HepG2 (cell line): Measurements from ENCODE around the gene DGKD. TPM values are rescaled to one million over a fixed set of nuclear protein-coding genes. Genes with fewer than 3 reads are reported as not detected.

Experiments
- ISX ChIP-seq: sonication (generic); formaldehyde crosslinking; conservative IDR thresholded peaks from 2 replicates; pipeline ENCODE4 v1.5.0; 2020; ENCODE audit warnings: missing genetic modification reagents
- JUND ChIP-seq: sonication (generic); formaldehyde crosslinking; IDR thresholded peaks from 2 replicates; pipeline ENCODE4 v1.8.0; 2022; ENCODE audit warnings: mild to moderate bottlenecking, missing genetic modification reagents
- SOX6 ChIP-seq, 2 experiments: fragments of 450-650 bp in 1 of 2; sonication (generic) in 1 of 2; formaldehyde crosslinking in 1 of 2; IDR thresholded peaks; 2 replicates each; pipeline versions ENCODE4 v1.4.0 to v1.6.1; 2017 to 2020; ENCODE audit warnings: antibody characterized with exemption in 1 of 2, mild to moderate bottlenecking in 1 of 2, missing genetic modification reagents in 1 of 2
- SSRP1 ChIP-seq: IDR thresholded peaks from 2 replicates; pipeline ENCODE4 v1.6.1; 2016; ENCODE audit warnings: control low read depth
- YEATS2 ChIP-seq: sonication (generic); formaldehyde crosslinking; IDR thresholded peaks from 2 replicates; pipeline ENCODE4 v1.4.0; 2020; ENCODE audit warnings: missing genetic modification reagents, borderline replicate concordance
- ZMYM4 ChIP-seq: sonication (generic); formaldehyde crosslinking; IDR thresholded peaks from 2 replicates; pipeline ENCODE4 v1.8.1; 2023; ENCODE audit warnings: mild to moderate bottlenecking, missing genetic modification reagents
- ZNF501 ChIP-seq: sonication (generic); formaldehyde crosslinking; IDR thresholded peaks from 2 replicates; pipeline ENCODE4 v1.5.1; 2020; ENCODE audit warnings: mild to moderate bottlenecking, moderate library complexity, missing genetic modification reagents
- ZNF615 ChIP-seq: sonication (generic); formaldehyde crosslinking; IDR thresholded peaks from 2 replicates; pipeline ENCODE4 v1.5.0; 2020; ENCODE audit warnings: mild to moderate bottlenecking, missing genetic modification reagents, borderline replicate concordance
- ZNF720 ChIP-seq: sonication (generic); formaldehyde crosslinking; IDR thresholded peaks from 2 replicates; pipeline ENCODE4 v1.4.0; 2020; ENCODE audit warnings: missing genetic modification reagents
- polyA plus RNA-seq, 8 experiments: library from polyadenylated mRNA; depleted of rRNA in 3 of 8; stranded (reverse) in 7 of 8; unstranded in 1 of 8; fragments of >200 nt; fragmentation: Illumina TruSeq in 4 of 8; extraction: Trizol in 4 of 8; gene quantifications; 2 replicates each; pipeline versions ENCODE4 v1.2.1 to v1.2.3, GENCODE V29; 2011 to 2016; ENCODE audit warnings: low read depth in 4 of 8, missing spikeins in 1 of 8, mixed read lengths in 1 of 8; ENCODE audit not compliant: insufficient read depth in 1 of 8
- total RNA-seq, 5 experiments: library from RNA; depleted of rRNA; stranded (reverse); fragments of >200 nt; fragmentation: Illumina TruSeq; extraction: Trizol; gene quantifications; 2 replicates each; pipeline ENCODE4 v1.2.3, GENCODE V29; 2016; ENCODE audit warnings: low read depth in 1 of 5
- TF ChIP-seq, protein P1 (sequence below): sonication (generic); formaldehyde crosslinking; IDR thresholded peaks from 2 replicates; pipeline ENCODE4 v1.5.0; 2020; ENCODE audit warnings: mild to moderate bottlenecking, missing genetic modification reagents, borderline replicate concordance
- TF ChIP-seq, protein P2 (sequence below), 2 experiments: sonication (generic) in 1 of 2; formaldehyde crosslinking in 1 of 2; IDR thresholded peaks; 2 replicates each; pipeline versions ENCODE4 v1.5.1 to v1.6.1; 2011 to 2020; ENCODE audit warnings: borderline replicate concordance in 1 of 2, low read depth in 1 of 2, low read length in 1 of 2, mild to moderate bottlenecking in 1 of 2, missing genetic modification reagents in 1 of 2, moderate library complexity in 1 of 2
- TF ChIP-seq, protein P3 (sequence below): sonication (generic); formaldehyde crosslinking; IDR thresholded peaks from 2 replicates; pipeline ENCODE4 v1.5.0; 2020; ENCODE audit warnings: mild to moderate bottlenecking, missing genetic modification reagents
- TF ChIP-seq, protein P4 (sequence below): IDR thresholded peaks from 2 replicates; pipeline ENCODE4 v1.6.1; 2016; ENCODE audit warnings: low read depth, missing genetic modification reagents, missing compliant biosample characterization

DGKD gene
- total and polyA plus RNA-seq, 2 of the 13 experiments (the other 11 are each of a cell fraction or from before 2014, with no cell fraction given) = 24.5 to 33.2 TPM

DNA sequence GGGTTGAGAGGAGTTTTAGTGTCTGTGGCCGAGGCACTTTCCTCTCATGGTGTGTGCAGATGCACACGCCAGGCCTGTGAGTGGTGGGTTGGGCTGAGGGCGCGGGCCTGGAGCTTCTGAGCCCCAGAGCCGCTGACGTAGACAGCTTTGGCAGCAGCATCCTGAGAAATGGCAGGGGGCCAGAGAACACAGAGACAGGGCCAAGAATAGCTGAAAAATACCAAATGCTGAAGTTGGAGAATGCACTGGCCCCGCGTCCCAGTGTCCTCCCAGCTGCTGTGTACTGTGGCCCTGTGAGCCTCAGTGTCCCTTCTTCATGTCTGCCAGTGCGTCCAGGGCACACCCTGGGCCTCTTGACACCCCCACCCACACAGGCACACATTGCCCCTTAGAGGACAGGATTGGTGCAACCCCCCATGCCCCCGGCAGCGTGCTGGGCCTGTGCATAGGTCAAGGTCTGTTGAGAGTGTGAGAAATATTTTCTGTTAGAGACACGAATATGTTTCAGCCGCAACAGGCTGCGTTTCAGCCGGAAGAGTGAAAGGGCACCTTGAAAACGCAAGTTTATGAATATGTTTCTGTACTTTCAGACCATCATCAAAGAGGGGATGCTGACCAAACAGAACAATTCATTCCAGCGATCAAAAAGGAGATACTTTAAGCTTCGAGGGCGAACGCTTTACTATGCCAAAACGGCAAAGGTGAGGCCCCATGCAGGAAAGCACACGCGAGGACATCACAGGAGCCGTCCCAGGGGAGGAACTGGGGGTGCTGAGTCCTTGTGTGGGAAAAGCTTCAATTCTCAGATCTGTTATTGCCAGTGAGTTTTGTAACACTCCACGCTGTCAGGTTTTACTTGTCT lies 33.6 kb downstream of the DGKD start (continued):
- TF ChIP-seq, protein P1, sequence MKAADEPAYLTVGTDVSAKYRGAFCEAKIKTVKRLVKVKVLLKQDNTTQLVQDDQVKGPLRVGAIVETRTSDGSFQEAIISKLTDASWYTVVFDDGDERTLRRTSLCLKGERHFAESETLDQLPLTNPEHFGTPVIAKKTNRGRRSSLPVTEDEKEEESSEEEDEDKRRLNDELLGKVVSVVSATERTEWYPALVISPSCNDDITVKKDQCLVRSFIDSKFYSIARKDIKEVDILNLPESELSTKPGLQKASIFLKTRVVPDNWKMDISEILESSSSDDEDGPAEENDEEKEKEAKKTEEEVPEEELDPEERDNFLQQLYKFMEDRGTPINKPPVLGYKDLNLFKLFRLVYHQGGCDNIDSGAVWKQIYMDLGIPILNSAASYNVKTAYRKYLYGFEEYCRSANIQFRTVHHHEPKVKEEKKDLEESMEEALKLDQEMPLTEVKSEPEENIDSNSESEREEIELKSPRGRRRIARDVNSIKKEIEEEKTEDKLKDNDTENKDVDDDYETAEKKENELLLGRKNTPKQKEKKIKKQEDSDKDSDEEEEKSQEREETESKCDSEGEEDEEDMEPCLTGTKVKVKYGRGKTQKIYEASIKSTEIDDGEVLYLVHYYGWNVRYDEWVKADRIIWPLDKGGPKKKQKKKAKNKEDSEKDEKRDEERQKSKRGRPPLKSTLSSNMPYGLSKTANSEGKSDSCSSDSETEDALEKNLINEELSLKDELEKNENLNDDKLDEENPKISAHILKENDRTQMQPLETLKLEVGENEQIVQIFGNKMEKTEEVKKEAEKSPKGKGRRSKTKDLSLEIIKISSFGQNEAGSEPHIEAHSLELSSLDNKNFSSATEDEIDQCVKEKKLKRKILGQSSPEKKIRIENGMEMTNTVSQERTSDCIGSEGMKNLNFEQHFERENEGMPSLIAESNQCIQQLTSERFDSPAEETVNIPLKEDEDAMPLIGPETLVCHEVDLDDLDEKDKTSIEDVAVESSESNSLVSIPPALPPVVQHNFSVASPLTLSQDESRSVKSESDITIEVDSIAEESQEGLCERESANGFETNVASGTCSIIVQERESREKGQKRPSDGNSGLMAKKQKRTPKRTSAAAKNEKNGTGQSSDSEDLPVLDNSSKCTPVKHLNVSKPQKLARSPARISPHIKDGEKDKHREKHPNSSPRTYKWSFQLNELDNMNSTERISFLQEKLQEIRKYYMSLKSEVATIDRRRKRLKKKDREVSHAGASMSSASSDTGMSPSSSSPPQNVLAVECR (CRISPR knock-in tag) = peak; percentile 78; the same call in 1 of the 2 replicates
- peak; percentile 73 for TF ChIP-seq JUND (CRISPR knock-in tag)
- TF ChIP-seq, protein P2, sequence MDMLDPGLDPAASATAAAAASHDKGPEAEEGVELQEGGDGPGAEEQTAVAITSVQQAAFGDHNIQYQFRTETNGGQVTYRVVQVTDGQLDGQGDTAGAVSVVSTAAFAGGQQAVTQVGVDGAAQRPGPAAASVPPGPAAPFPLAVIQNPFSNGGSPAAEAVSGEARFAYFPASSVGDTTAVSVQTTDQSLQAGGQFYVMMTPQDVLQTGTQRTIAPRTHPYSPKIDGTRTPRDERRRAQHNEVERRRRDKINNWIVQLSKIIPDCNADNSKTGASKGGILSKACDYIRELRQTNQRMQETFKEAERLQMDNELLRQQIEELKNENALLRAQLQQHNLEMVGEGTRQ (IDR thresholded peaks at IDR 0.05; ENCODE audit: low read depth, low read length) = no peak
- TF ChIP-seq, protein P2 (CRISPR knock-in tag; IDR thresholded peaks at IDR 0.05; ENCODE audit: borderline replicate concordance) = no peak
- TF ChIP-seq ZMYM4 = peak; percentile 87
- TF ChIP-seq ZNF501 (CRISPR knock-in tag) = peak; percentile 85
- TF ChIP-seq, protein P3, sequence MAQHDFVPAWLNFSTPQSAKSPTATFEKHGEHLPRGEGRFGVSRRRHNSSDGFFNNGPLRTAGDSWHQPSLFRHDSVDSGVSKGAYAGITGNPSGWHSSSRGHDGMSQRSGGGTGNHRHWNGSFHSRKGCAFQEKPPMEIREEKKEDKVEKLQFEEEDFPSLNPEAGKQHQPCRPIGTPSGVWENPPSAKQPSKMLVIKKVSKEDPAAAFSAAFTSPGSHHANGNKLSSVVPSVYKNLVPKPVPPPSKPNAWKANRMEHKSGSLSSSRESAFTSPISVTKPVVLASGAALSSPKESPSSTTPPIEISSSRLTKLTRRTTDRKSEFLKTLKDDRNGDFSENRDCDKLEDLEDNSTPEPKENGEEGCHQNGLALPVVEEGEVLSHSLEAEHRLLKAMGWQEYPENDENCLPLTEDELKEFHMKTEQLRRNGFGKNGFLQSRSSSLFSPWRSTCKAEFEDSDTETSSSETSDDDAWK = no peak
- no peak for TF ChIP-seq SOX6 (IDR thresholded peaks at IDR 0.05)
- TF ChIP-seq SOX6 (CRISPR knock-in tag; IDR thresholded peaks at IDR 0.05) = peak; percentile 72
- TF ChIP-seq ZNF615 (CRISPR knock-in tag) = 0 out of 2 replicates have a peak, but pooled peaks have one; percentile 63
- TF ChIP-seq, protein P4, sequence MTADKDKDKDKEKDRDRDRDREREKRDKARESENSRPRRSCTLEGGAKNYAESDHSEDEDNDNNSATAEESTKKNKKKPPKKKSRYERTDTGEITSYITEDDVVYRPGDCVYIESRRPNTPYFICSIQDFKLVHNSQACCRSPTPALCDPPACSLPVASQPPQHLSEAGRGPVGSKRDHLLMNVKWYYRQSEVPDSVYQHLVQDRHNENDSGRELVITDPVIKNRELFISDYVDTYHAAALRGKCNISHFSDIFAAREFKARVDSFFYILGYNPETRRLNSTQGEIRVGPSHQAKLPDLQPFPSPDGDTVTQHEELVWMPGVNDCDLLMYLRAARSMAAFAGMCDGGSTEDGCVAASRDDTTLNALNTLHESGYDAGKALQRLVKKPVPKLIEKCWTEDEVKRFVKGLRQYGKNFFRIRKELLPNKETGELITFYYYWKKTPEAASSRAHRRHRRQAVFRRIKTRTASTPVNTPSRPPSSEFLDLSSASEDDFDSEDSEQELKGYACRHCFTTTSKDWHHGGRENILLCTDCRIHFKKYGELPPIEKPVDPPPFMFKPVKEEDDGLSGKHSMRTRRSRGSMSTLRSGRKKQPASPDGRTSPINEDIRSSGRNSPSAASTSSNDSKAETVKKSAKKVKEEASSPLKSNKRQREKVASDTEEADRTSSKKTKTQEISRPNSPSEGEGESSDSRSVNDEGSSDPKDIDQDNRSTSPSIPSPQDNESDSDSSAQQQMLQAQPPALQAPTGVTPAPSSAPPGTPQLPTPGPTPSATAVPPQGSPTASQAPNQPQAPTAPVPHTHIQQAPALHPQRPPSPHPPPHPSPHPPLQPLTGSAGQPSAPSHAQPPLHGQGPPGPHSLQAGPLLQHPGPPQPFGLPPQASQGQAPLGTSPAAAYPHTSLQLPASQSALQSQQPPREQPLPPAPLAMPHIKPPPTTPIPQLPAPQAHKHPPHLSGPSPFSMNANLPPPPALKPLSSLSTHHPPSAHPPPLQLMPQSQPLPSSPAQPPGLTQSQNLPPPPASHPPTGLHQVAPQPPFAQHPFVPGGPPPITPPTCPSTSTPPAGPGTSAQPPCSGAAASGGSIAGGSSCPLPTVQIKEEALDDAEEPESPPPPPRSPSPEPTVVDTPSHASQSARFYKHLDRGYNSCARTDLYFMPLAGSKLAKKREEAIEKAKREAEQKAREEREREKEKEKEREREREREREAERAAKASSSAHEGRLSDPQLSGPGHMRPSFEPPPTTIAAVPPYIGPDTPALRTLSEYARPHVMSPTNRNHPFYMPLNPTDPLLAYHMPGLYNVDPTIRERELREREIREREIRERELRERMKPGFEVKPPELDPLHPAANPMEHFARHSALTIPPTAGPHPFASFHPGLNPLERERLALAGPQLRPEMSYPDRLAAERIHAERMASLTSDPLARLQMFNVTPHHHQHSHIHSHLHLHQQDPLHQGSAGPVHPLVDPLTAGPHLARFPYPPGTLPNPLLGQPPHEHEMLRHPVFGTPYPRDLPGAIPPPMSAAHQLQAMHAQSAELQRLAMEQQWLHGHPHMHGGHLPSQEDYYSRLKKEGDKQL = no peak
- TF ChIP-seq ISX (CRISPR knock-in tag) = no peak
- TF ChIP-seq SSRP1 (CRISPR knock-in tag) = no peak
- no peak for TF ChIP-seq ZNF720 (CRISPR knock-in tag)
- TF ChIP-seq YEATS2 (CRISPR knock-in tag) = peak; percentile 46; the same call in 1 of the 2 replicates
